SHP77 treated with DMSO at 0.1 percent for 48 hours (cell line): Measurements from ENCODE around the gene RPL22.

Experiments
- DNase-seq: peaks from one replicate; lab custom pipeline; 2025; lab: John Stamatoyannopoulos, UW

The RPL22 gene

GRCh38 chr1:6151291-6151822 lies 48.0 kb downstream of the RPL22 start:
- DNase-seq, result no peak

DNA sequence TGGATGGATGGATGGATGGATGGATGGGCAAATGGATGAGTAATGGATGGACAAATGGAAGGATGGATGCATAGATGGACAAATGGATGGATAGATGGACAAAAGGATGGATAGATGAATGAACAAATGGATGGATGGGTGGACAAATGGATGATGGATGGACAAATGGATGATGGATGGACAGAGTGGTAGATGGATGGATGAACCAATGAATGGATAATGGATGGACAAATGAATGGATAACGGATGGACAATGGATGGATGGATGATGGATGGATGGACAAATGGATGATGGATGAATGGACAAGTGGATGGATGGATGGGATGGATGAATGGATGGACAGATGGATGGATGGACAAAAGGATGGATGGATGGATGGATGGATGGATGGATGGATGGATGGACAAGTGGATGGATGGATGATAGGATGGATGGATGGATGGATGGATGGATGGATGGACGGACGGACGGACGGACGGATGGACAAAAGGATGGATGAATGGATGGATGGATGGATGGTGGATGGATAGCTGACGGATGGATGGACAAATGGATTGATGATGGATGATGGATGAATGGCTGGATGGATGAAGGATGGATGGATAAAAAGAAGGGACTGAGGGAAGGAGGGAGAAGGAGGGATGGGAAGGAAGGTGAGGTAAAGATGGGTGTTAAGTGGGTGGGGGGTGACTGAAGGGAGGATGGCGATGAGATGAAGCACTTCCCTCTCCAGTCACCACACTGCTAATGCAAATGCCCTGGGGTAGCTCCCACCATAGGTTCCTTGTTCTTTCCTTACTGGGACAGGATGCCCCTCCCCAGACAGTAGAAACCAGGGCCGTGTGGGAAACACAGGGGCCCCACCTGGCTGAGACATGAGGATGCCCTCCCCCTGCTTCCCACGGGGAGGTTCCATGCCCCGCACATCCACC lies 49.1 kb downstream of the RPL22 start:
- no peak for DNase-seq

DNA sequence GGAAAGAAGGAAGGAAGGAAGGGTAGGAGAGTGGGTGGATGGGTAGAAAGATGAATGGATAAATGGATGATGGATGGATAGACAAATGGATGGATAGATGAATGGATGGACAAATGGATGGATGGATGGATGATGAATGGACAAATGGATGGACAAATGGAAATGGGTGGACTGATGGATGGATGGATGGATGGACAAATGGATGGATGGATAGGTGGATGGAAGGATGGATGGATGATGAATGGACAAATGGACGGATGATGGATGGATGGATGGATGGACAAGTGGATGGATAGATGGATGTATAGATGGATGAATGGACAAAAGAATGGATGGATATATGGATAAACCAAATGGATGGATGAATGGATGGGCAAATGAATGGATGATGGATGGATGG lies 49.8 kb downstream of the RPL22 start:
- no peak for DNase-seq

- DNase-seq, result no peak
These were observed 50.7 kb downstream of the RPL22 start for GRCh38 chr1:6148497-6149241.

- DNase-seq, result no peak
These were observed 53.5 kb downstream of the RPL22 start for GRCh38 chr1:6145864-6146410.

- no peak for DNase-seq
These were observed 54.0 kb downstream of the RPL22 start for GRCh38 chr1:6145396-6145750.

DNA sequence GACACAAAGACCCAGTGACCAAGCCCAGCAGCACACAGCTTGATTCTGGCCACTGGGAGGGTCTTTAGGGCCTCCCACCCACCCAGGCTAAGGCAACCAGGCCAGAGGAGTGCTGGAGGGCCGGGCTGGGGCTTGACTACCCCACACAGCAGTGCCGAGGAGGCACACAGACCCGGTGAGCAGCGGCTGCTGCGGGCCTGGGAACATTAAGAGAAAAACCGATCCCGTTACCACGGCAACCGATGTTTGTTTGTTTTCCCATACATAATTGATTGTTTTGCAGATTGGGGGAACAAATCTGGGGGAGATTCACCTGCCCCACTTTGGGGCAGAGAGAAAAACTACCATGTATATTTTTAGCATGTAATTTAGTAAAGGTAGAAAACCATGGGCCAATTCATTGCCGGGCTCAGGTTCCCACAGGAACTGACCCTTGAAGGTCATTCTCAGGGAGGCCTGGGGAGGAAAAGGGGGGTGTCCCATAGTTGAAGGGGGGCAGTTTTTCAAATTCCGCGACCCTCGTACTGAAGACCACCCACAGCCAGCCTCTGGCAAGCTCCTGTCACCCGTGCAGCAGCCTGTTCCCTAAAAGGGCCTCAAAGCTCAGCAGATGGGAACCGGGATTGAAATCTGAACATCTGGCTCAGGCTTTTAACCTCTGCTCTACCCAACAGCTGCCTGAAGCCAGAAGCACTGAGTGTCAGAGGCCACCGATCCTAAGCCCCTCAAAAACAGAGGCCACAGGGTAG lies 54.6 kb downstream of the RPL22 start:
- DNase-seq, result no peak

DNA sequence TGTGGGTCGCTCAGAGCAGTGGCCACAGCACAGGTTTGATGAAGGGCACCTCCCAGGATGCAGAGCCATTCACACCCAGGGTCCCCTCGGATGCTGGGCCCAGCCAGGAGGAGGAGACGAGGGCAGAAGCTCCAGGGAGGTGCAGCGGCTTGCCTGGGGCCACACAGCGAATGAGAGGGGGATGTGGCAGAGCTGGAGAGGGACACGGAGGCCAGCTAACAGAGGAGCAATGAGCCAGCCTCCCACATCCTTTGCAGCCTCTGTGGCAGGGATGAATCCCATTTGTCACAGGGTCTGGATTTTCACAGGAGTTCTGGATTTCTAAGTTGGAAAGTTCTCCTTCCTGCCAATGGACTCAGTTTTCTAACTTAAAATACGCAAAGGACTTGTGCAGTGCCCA lies 55.2 kb downstream of the RPL22 start:
- DNase-seq, result no peak

- DNase-seq, result no peak
These were observed 56.0 kb downstream of the RPL22 start for GRCh38 chr1:6143395-6143794.

GRCh38 chr1:6142734-6143133 lies 56.7 kb downstream of the RPL22 start:
- DNase-seq, result no peak

- DNase-seq, result no peak
These were observed 57.3 kb downstream of the RPL22 start for GRCh38 chr1:6142036-6142621.

DNA sequence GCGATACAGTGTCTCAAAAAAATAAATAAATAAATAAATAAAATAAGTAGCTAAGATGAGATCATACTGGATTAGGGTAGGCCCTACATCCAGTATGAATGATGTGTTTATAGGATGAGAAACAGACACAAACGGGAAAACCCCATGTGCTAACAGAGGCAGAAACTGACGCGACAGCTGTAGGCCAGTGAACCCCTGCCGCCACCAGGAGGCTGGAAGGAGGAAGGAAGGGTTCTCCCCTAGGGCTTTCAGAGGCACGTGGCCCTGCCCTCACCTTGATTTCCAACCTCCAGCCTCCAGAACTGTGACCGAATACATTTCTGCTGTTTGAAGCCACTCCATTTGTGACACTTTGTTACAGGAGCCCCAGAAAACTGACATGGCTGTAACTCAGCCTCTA lies 57.8 kb downstream of the RPL22 start:
- no peak for DNase-seq

DNA sequence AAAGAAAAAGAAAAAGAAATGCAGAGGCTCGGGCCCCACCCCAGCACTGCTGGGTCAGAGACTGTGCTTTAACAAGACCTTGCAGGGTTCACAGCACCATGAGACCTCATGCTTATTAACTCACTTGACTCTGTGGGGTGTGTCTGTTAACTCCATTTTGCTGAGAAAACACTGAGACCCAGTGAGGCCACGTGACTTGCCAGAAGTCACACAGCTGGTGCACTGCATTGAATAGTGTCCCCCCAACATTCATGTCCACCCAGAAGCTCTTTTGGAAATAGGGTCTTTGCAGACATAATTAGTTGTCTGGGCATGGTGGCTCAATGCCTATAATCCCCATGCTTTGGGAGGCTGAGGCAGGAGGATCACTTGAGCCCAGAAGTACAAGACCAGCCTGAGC lies 59.0 kb downstream of the RPL22 start:
- no peak for DNase-seq

- no peak for DNase-seq
These were observed 61.6 kb downstream of the RPL22 start for GRCh38 chr1:6137758-6138157.

GRCh38 chr1:6136516-6137220 lies 62.7 kb downstream of the RPL22 start:
- no peak for DNase-seq
